ENCODE measurements around the gene ALOX15.

The ALOX15 gene

DNA sequence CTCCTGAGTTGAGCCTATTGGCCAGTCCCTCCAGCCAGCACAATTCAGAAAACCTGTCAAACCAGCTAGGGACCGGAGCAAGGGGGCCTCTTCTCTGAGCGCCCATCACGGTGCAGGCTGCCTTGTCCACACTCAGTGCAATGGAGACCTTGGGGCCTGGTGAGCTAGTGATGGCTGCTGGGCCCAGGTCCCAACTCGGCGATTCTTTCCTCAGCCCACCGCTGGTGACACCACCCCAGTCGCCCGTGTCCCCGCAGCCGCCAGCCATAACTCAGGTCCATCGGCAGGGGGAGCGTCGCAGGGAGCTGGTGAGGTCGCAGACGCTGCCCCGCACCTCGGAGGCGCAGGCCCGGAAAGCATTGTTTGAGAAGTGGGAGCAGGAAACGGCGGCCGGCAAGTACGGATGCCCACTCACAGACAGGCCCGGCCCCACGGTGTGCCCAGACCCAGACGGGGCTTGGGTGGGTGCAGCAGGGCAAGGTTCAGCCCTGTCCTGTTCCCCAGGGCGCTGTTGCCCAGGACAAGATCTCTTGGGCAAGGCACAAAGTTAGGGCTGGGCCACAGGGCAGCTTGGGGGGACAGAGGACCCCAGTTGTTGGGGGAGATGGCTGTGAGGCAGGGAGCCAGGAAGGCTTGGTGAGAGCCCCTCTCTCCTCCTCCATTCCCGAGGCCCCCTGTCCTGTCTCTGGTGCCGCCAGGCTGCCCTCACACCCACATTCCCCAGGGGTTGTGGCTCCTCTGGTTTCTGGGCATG lies 46.4 kb downstream of the ALOX15 start:
- no peak overlapping the region for H3K27ac ChIP-seq (ENCODE audit: low read length)
- H4K20me1 ChIP-seq (ENCODE audit: insufficient read depth, low read length): no peaks in the 10 kb centered on the region; the same call in 1 of the 2 replicates
- H3K9ac ChIP-seq (ENCODE audit: low read depth, low read length): no peak overlapping the region
- ATAC-seq (ENCODE audit: insufficient read depth, low read depth) (no peak), DNase-seq (no peak)
- no peaks in the 10 kb centered on the region for H3K27me3 ChIP-seq (ENCODE audit: insufficient read depth, low read length, poor library complexity)
- H3K4me3 ChIP-seq (ENCODE audit: low read depth in 1 of 2, low read length in 2 of 2): no peak overlapping the region
- no peak for TF ChIP-seq EZH2 (IDR thresholded peaks at IDR 0.05; ENCODE audit: borderline replicate concordance, low read depth, low read length, severe bottlenecking)
- TF ChIP-seq, protein P1, sequence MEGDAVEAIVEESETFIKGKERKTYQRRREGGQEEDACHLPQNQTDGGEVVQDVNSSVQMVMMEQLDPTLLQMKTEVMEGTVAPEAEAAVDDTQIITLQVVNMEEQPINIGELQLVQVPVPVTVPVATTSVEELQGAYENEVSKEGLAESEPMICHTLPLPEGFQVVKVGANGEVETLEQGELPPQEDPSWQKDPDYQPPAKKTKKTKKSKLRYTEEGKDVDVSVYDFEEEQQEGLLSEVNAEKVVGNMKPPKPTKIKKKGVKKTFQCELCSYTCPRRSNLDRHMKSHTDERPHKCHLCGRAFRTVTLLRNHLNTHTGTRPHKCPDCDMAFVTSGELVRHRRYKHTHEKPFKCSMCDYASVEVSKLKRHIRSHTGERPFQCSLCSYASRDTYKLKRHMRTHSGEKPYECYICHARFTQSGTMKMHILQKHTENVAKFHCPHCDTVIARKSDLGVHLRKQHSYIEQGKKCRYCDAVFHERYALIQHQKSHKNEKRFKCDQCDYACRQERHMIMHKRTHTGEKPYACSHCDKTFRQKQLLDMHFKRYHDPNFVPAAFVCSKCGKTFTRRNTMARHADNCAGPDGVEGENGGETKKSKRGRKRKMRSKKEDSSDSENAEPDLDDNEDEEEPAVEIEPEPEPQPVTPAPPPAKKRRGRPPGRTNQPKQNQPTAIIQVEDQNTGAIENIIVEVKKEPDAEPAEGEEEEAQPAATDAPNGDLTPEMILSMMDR (IDR thresholded peaks at IDR 0.05; ENCODE audit: borderline replicate concordance, extremely low read depth, low read length, poor library complexity, severe bottlenecking): no peak
- H3K4me2 ChIP-seq (ENCODE audit: insufficient read depth, low read length): no peak overlapping the region
- no peaks in the 10 kb centered on the region for H3K4me1 ChIP-seq (ENCODE audit: insufficient read depth, low read length)
- H3K9me3 ChIP-seq (ENCODE audit: insufficient read depth, low read length, severe bottlenecking): no peaks in the 10 kb centered on the region
- no peak overlapping the region for H2AFZ ChIP-seq (ENCODE audit: low read depth, low read length)
- H3K36me3 ChIP-seq (ENCODE audit: insufficient read depth, low read length): no peaks in the 10 kb centered on the region
- no peaks in the 10 kb centered on the region for H3K79me2 ChIP-seq (ENCODE audit: insufficient read depth, low read length)

DNA sequence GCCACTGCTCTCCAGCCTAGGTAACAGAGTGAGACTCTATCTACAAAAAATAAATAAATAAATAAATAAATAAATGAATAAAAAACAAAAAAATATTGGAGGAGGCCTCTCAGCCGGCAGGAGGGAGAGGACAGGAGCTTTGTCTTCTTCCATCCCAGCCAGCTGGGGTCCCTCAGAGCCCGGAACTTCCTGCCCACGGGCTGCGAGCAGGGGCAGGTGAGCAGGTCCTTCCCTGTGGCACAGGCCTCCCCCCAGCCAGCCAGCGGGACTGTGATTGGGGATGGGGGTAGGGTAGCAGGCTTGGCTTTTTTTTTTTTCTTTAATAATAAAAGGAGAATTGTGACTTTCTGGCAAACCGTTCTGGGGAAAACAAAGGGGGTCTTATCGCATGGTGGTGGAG lies 47.1 kb downstream of the ALOX15 start:
- H2AFZ ChIP-seq (ENCODE audit: low read depth, low read length): no peak overlapping the region
- H3K27me3 ChIP-seq (ENCODE audit: insufficient read depth, low read length, poor library complexity): no peaks in the 10 kb centered on the region
- no peaks in the 10 kb centered on the region for H3K4me1 ChIP-seq (ENCODE audit: insufficient read depth, low read length)
- DNase-seq (no peak), ATAC-seq (ENCODE audit: insufficient read depth, low read depth) (no peak)
- H3K79me2 ChIP-seq (ENCODE audit: insufficient read depth, low read length): no peaks in the 10 kb centered on the region
- no peak overlapping the region for H3K27ac ChIP-seq (ENCODE audit: low read length)
- H3K9me3 ChIP-seq (ENCODE audit: insufficient read depth, low read length, severe bottlenecking): no peaks in the 10 kb centered on the region
- TF ChIP-seq, protein P1 (IDR thresholded peaks at IDR 0.05; ENCODE audit: borderline replicate concordance, extremely low read depth, low read length, poor library complexity, severe bottlenecking): no peak
- TF ChIP-seq EZH2 (IDR thresholded peaks at IDR 0.05; ENCODE audit: borderline replicate concordance, low read depth, low read length, severe bottlenecking): no peak
- no peak overlapping the region for H3K9ac ChIP-seq (ENCODE audit: low read depth, low read length)
- no peak overlapping the region for H3K4me2 ChIP-seq (ENCODE audit: insufficient read depth, low read length)
- H3K36me3 ChIP-seq (ENCODE audit: insufficient read depth, low read length): no peaks in the 10 kb centered on the region
- H3K4me3 ChIP-seq (ENCODE audit: low read depth in 1 of 2, low read length in 2 of 2): no peak overlapping the region
- no peaks in the 10 kb centered on the region; the same call in 1 of the 2 replicates for H4K20me1 ChIP-seq (ENCODE audit: insufficient read depth, low read length)

DNA sequence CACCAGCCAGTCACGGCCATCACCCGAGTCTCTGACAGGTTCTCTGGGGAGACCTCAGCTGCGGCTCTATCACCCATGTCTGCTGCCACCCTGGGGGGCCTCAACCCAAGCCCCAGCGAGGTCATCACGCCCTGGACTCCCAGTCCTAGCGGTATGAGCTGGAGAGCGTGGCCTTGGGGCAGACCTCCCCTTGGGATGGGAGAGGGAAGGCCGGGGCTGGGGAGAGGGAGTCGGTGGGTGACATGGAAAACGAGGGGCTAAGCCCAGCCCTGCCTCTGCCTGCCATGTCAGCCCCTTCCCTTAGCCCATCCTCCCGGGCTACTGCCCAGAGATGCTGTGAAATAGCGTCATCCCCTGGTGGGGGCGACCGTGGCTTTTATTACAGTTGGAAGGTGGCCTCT lies 48.5 kb downstream of the ALOX15 start:
- Histone ChIP-seq H3K27ac (ENCODE audit: low read length) (no peak overlapping the region), H3K27me3 (ENCODE audit: insufficient read depth, low read length, poor library complexity) (no peaks in the 10 kb centered on the region), H3K4me2 (ENCODE audit: insufficient read depth, low read length) (no peak overlapping the region), H3K79me2 (ENCODE audit: insufficient read depth, low read length) (no peaks in the 10 kb centered on the region), H3K36me3 (ENCODE audit: insufficient read depth, low read length) (no peaks in the 10 kb centered on the region), H3K4me1 (ENCODE audit: insufficient read depth, low read length) (no peaks in the 10 kb centered on the region), H3K4me3 (ENCODE audit: low read depth in 1 of 2, low read length in 2 of 2) (no peak overlapping the region), H3K9me3 (ENCODE audit: insufficient read depth, low read length, severe bottlenecking) (no peaks in the 10 kb centered on the region), H2AFZ (ENCODE audit: low read depth, low read length) (no peak overlapping the region), H3K9ac (ENCODE audit: low read depth, low read length) (no peak overlapping the region), H4K20me1 (ENCODE audit: insufficient read depth, low read length) (no peaks in the 10 kb centered on the region; the same call in 1 of the 2 replicates)
- no peak for DNase-seq
- TF ChIP-seq, protein P1 (IDR thresholded peaks at IDR 0.05; ENCODE audit: borderline replicate concordance, extremely low read depth, low read length, poor library complexity, severe bottlenecking): no peak
- no peak for TF ChIP-seq EZH2 (IDR thresholded peaks at IDR 0.05; ENCODE audit: borderline replicate concordance, low read depth, low read length, severe bottlenecking)
- no peak for ATAC-seq (ENCODE audit: insufficient read depth, low read depth)
